Psoas muscle (tissue), 8 donors: ENCODE results near the gene ADAM15. TPM values are rescaled to one million over a fixed set of nuclear protein-coding genes. Genes with fewer than 3 reads are reported as not detected.

ENCODE experiments used
- ATAC-seq, 4 donors: fragments of 200-7000 bp; cut with Tn5 transposase; one replicate each; pipeline ENCODE4 v1.9.1; 2020; ENCODE audit warnings: moderate library complexity in 3 of 4, mild to moderate bottlenecking in 2 of 4
- DNase-seq, 2 donors: peaks; one replicate each; pipeline ENCODE4 v3.0.0-alpha.2; 2020
- H3K27ac ChIP-seq: fragments of 200-600 bp; one replicate; pipeline ENCODE4 v1.8.0; 2022
- H3K27me3 ChIP-seq, 3 donors: fragments of 200-600 bp in 1 of 3; one replicate each; pipeline versions ENCODE4 v1.6.1 to v1.8.0; 2013 to 2022; ENCODE audit warnings: low read length in 2 of 3, mild to moderate bottlenecking in 2 of 3, moderate library complexity in 1 of 3; ENCODE audit not compliant: insufficient read depth in 3 of 3
- H3K36me3 ChIP-seq, 2 donors: fragments of 200-600 bp in 1 of 2; one replicate each; pipeline versions ENCODE4 v1.6.1 to v1.8.0; 2013 to 2022; ENCODE audit warnings: low read depth in 1 of 2, mild to moderate bottlenecking in 1 of 2, moderate library complexity in 1 of 2; ENCODE audit not compliant: insufficient read depth in 1 of 2
- H3K4me1 ChIP-seq: fragments of 200-600 bp; one replicate; pipeline ENCODE4 v1.8.0; 2022
- H3K4me3 ChIP-seq: fragments of 200-600 bp; one replicate; pipeline ENCODE4 v1.8.0; 2022; ENCODE audit warnings: mild to moderate bottlenecking
- H3K9me3 ChIP-seq: fragments of 200-600 bp; one replicate; pipeline ENCODE4 v1.8.0; 2022
- CTCF ChIP-seq: fragments of 200-600 bp; IDR thresholded peaks from one replicate; pipeline ENCODE4 v1.8.0; 2022; ENCODE audit warnings: antibody characterized with exemption
- WGBS, 3 donors: extraction: QIAGEN DNeasy Blood & Tissue Kit; methylation state at CpG; one replicate each; pipeline versions ENCODE4 v1.1.6 to v1.1.7; 2013; 5-methylcytosine and 5-hydroxymethylcytosine counted together
- intact Hi-C, 2 donors: fragments of 100-400 bp; cut with DNase I; formaldehyde crosslinking; loops; one replicate each; pipeline versions ENCODE4 v1.11.0 to v1.14.2; 2022
- polyA plus RNA-seq, 3 donors: library from polyadenylated mRNA; stranded (reverse); fragments of 200-250 nt; gene quantifications; one replicate each; pipeline ENCODE4 v1.2.3, GENCODE V29; 2013
- total RNA-seq, 4 donors: library from RNA; stranded (reverse); fragmentation: NEBNext Ultra II Directional in 2 of 4; extraction: Animal tissue kit (Norgen Biotek cat#: 25700) in 2 of 4; gene quantifications; one replicate each; pipeline versions ENCODE4 v1.2.1 to v1.2.4, GENCODE V29; 2021 to 2023
- donor health status: healthy with polysubstance abuse.
- donor health status: DM: no; HTN: no; CAD: no; lungs with moderate emphysema.
- donor health status: Bipolar disorder and iron deficiency.
- donor health status: healthy.
- donor health status: DM: yes; HTN: yes; CAD: no.
- donor health status: DM: no; HTN: no; CAD: no.
- donor health status: DM: no; HTN: no; CAD: no.
- donor health status: DM: yes; HTN: yes; CAD: no.

Gene ADAM15
- total and polyA plus RNA-seq, 7 donors: 33.2 to 50.9 (median 45.4) TPM

GRCh38 chr1:155034318-155035208 is 16.6 kb upstream of the ADAM15 start:
- H3K4me3 ChIP-seq: no peak overlapping the region
- H3K27me3 ChIP-seq: no peaks in the 10 kb centered on the region
- WGBS, 3 donors: 80 to 87% (median 81%) methylated on average over 20 of the region's 20 CpGs
- no peak overlapping the region for H3K27ac ChIP-seq
- intact Hi-C loops: no loop called here
- no peak for TF ChIP-seq CTCF
- ATAC-seq: no peak
- no peaks in the 10 kb centered on the region for H3K4me1 ChIP-seq
- no peaks in the 10 kb centered on the region for H3K9me3 ChIP-seq
- DNase-seq: no peak
- no peaks in the 10 kb centered on the region for H3K36me3 ChIP-seq

DNA sequence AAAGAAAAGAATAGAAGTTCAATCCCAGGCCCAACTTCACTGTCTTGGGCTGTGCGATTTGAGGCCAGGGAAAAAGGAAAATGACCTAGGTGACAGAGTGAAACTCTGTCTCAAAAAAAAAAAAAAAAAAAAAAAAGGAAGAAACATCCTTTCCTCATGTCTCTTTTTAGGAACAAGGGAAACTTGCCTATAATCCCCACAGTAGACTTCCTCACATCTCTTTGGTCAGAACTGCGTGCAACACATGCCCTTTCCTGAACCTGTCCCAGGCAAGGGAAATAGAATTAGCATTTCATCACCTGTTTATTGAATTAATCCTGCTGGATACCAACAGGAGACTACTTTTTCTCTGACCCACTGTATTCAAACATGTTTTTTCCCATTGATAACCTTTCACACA is 15.2 kb upstream of the ADAM15 start:
- no peaks in the 10 kb centered on the region for H3K9me3 ChIP-seq
- 80 to 85% (median 83%) methylated on average over 2 of the region's 2 CpGs for WGBS, 3 donors
- H3K27me3 ChIP-seq: no peaks in the 10 kb centered on the region
- no peak overlapping the region for H3K27ac ChIP-seq
- no peak for TF ChIP-seq CTCF
- intact Hi-C loops: no loop called here
- H3K4me1 ChIP-seq: no peaks in the 10 kb centered on the region
- DNase-seq (no peak), ATAC-seq (no peak)
- no peaks in the 10 kb centered on the region for H3K36me3 ChIP-seq
- no peak overlapping the region for H3K4me3 ChIP-seq

- 84 to 88% (median 85%) methylated on average over 3 of the region's 3 CpGs for WGBS, 3 donors
- no peak overlapping the region for H3K27ac ChIP-seq
- no peak for ATAC-seq
- no peaks in the 10 kb centered on the region for H3K27me3 ChIP-seq
- no peaks in the 10 kb centered on the region for H3K4me1 ChIP-seq
- no peaks in the 10 kb centered on the region for H3K36me3 ChIP-seq
- no peak for TF ChIP-seq CTCF
- intact Hi-C loops: no loop called here
- H3K9me3 ChIP-seq: no peaks in the 10 kb centered on the region
- DNase-seq: no peak
- H3K4me3 ChIP-seq: no peak overlapping the region
Measured at GRCh38 chr1:155037043-155037442, 14.1 kb upstream of the ADAM15 start.

GRCh38 chr1:155037851-155038441 is 13.2 kb upstream of the ADAM15 start:
- H3K4me3 ChIP-seq: no peak overlapping the region
- WGBS, 3 donors: 83 to 89% (median 86%) methylated on average over 6 of the region's 6 CpGs
- no peaks in the 10 kb centered on the region for H3K36me3 ChIP-seq
- H3K9me3 ChIP-seq: no peaks in the 10 kb centered on the region
- H3K4me1 ChIP-seq: no peaks in the 10 kb centered on the region
- ATAC-seq (no peak), DNase-seq (no peak)
- TF ChIP-seq CTCF: no peak
- no peaks in the 10 kb centered on the region for H3K27me3 ChIP-seq
- intact Hi-C loops: no loop called here
- no peak overlapping the region for H3K27ac ChIP-seq
